Cardiac muscle cell (in vitro differentiated cells and primary cell): ENCODE measurements around the gene KCNH5. TPM values are rescaled to one million over a fixed set of nuclear protein-coding genes. Genes with fewer than 3 reads are reported as not detected.
"Not testable (repeated sequence)": the region's sequence is repeated elsewhere in the genome, so short reads cannot be mapped to it uniquely, and the experiment has no call there.

ENCODE experiments used
- DNase-seq, 2 donors: peaks; one replicate each; pipeline versions ENCODE4 v3.0.0 to v3.0.0-alpha.2; 2010 to 2017; ENCODE audit warnings: low read depth in 1 of 2, low spot score in 1 of 2
- H3K27ac ChIP-seq: fragments of 200-600 bp; sonication (generic); 2 replicates; pipeline ENCODE4 v1.5.1; 2016
- H3K27me3 ChIP-seq: fragments of 200-600 bp; sonication (generic); 2 replicates; pipeline ENCODE4 v1.6.0; 2016; ENCODE audit warnings: control low read depth
- H3K36me3 ChIP-seq: fragments of 200-600 bp; sonication (generic); 2 replicates; pipeline ENCODE4 v1.5.1; 2016; ENCODE audit warnings: control low read depth
- H3K4me1 ChIP-seq: fragments of 200-600 bp; sonication (generic); 2 replicates; pipeline ENCODE4 v1.8.1; 2017; ENCODE audit warnings: low read depth, mild to moderate bottlenecking, mixed run types
- H3K4me3 ChIP-seq: fragments of 200-600 bp; sonication (generic); 2 replicates; pipeline ENCODE4 v1.5.1; 2016; ENCODE audit warnings: mild to moderate bottlenecking
- H3K9me3 ChIP-seq: fragments of 200-600 bp; sonication (generic); 2 replicates; pipeline ENCODE4 v1.5.1; 2017; ENCODE audit warnings: low read depth, mild to moderate bottlenecking, control low read depth
- CTCF ChIP-seq: IDR thresholded peaks from 2 replicates; pipeline ENCODE4 v1.5.1; 2012; ENCODE audit warnings: low read depth, mild to moderate bottlenecking, low read length
- polyA plus RNA-seq: library from polyadenylated mRNA; unstranded; fragments of >200 nt; fragmentation: Nextera tagmentation; extraction: Ambion mirVana; gene quantifications from 2 replicates; pipeline ENCODE4 v1.2.1, GENCODE V29; 2016
- total RNA-seq: library from RNA; depleted of rRNA; stranded (reverse); fragments of >200 nt; gene quantifications from 2 replicates; pipeline ENCODE4 v1.2.3, GENCODE V29; 2016

KCNH5 gene
- total and polyA plus RNA-seq, 2 experiments from 2014 or later = 0.06 TPM; not detected in 1

DNA sequence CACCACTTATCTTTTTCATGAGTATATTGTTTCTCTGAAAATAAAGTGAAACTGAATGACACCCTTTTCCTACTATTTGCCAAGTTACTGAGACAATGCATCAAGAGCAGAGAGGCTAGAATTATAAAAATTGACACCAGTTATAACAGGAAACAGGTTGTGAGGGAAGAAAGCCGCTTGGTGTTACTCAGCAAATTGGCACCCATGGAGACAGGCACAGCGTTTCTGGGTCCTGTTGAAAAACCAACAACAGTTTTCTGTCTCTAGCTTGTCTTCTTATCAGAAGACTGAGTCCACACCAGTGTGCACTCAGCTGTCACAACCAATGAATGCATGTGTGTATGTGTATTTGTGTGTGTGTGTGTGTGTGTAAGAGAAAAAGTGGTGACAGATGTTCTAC is 267.7 kb downstream of the KCNH5 start:
- Histone ChIP-seq H3K27ac (no peak overlapping the region), H3K4me1 (no peaks in the 10 kb centered on the region), H3K9me3 (no peaks in the 10 kb centered on the region), H3K4me3 (no peak overlapping the region), H3K27me3 (no peaks in the 10 kb centered on the region), H3K36me3 (no peaks in the 10 kb centered on the region)
- DNase-seq = no peak
- TF ChIP-seq CTCF = no peak

DNA sequence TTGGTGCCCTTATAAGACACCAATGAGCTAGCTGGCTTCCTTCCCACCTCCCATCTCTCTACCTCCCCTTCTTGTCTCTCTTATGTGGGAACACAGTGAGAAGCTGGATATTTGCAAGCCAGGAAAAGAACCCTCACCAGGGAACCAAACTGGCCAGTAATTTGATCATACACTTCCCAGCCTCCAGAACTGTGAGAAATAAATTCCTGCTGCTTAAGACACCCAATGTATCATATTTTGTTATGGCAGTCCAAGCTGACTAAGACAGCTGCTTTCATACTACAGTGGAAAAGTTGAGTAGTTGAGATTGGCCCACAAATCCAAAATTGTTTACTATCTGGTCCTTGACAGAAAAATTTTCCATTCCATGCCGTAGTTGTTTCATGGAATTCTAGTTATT is 269.0 kb downstream of the KCNH5 start:
- Histone ChIP-seq H3K4me1 (no peaks in the 10 kb centered on the region), H3K27me3 (no peaks in the 10 kb centered on the region), H3K9me3 (no peaks in the 10 kb centered on the region), H3K4me3 (no peak overlapping the region), H3K27ac (no peak overlapping the region), H3K36me3 (no peaks in the 10 kb centered on the region)
- no peak for DNase-seq
- no peak for TF ChIP-seq CTCF

GRCh38 chr14:62768753-62769152 is 276.5 kb downstream of the KCNH5 start:
- Histone ChIP-seq H3K27ac (no peak overlapping the region), H3K4me3 (no peak overlapping the region), H3K27me3 (no peaks in the 10 kb centered on the region), H3K4me1 (peaks cover 3% of the 10 kb centered on the region), H3K9me3 (no peaks in the 10 kb centered on the region), H3K36me3 (no peaks in the 10 kb centered on the region)
- peak in 1 of 2 donors; percentile 7 for DNase-seq
- TF ChIP-seq CTCF = no peak

- no peaks in the 10 kb centered on the region for H3K9me3 ChIP-seq
- H3K27ac ChIP-seq = no peak overlapping the region
- no peak for DNase-seq
- peaks cover 2% of the 10 kb centered on the region for H3K4me1 ChIP-seq
- H3K27me3 ChIP-seq = peaks cover 2% of the 10 kb centered on the region
- no peak for TF ChIP-seq CTCF
- H3K4me3 ChIP-seq = no peak overlapping the region
- no peaks in the 10 kb centered on the region for H3K36me3 ChIP-seq
Measured at GRCh38 chr14:62763951-62764350, 281.3 kb downstream of the KCNH5 start.

DNA sequence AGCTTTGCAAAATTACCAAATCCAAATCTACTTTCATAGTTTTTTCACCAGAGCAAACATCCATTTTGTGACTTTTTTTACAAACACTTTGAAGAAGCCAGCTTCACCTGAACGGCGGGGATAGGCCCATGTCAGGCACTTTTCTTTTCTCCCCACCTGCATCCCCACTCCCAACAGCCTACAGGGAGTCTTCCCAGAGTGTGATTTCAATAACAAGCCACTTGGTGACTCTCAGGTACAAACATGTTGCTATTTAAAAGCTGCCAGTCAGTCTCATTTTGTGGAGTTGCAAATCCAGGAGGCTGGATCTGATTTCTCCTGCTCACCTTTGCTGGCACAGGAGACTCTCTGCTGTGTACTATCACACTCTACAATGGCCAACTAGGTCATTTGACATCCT is 285.5 kb downstream of the KCNH5 start:
- no peaks in the 10 kb centered on the region for H3K9me3 ChIP-seq
- TF ChIP-seq CTCF = no peak
- no peaks in the 10 kb centered on the region for H3K36me3 ChIP-seq
- H3K4me3 ChIP-seq = no peak overlapping the region
- H3K27me3 ChIP-seq = peaks cover 10% of the 10 kb centered on the region
- no peaks in the 10 kb centered on the region for H3K4me1 ChIP-seq
- peak in 1 of 2 donors; percentile 18 for DNase-seq
- no peak overlapping the region for H3K27ac ChIP-seq

DNA sequence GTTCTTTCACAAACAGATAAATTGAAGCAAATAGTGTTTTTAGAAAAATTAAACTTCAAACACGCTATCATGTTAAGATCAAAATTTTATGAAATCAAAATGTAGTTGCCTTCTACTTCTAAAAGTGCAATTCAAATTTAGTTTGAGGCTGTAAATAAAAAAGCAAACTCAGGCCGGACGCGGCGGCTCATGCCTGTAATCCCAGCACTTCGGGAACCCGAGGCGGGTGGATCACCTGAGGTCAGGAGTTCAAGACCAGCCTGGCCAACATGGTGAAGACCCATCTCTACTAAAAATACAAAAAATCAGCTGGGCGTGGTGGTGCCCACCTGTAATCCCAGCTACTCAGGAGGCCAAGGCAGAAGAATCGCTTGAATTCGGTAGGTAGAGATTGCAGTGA is 298.4 kb downstream of the KCNH5 start:
- H3K27me3 ChIP-seq = peaks cover 61% of the 10 kb centered on the region
- peaks cover 11% of the 10 kb centered on the region for H3K4me1 ChIP-seq
- not testable (repeated sequence) for H3K9me3 ChIP-seq, DNase-seq, H3K27ac ChIP-seq, H3K36me3 ChIP-seq, H3K4me3 ChIP-seq
